GM19035 (cell line): ENCODE data around the gene CD8B.

Experiments used
- ATAC-seq: cut with Tn5 transposase; IDR thresholded peaks from one replicate; pipeline ENCODE4 v1.9.1; 2021; ENCODE audit not compliant: unreplicated experiment

Gene CD8B

DNA sequence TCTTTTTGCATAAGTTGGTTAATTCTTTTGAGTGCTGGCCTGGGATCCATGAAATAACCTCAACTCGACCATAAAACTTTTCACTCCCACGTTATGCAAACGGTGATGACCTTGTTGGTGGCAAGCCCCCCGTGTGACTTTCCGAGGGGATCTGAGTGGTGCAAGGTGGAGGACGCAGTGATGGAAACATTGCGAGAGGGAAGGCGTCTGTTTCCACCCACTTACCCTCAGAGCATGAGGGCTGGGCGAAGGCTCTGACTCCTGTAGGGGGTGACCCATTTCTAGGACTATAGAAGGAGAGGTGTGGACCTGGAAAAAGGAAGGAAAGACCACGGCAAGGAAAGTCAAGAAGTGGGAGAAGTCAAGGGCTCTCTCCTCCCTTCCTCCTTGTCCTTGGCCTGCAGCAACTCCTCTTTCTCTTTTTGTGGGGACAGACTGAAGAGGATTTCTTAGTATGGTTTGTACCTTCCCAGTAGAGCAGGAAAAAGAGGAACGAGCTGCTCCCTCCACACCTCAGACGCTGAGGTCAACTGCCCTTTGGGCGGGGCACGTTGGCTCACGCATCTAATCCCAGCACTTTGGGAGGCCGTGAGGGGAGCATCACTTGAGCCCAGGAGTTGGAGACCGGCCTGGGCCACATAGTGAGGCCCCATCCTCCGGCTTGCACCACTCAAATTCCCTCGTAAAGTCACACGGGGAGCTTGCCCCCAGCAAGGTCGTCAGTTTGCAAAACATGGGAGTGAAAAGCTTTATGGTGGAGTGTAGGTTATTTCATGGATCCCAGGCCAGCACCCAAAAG, 55.4 kb downstream of the CD8B start:
- ATAC-seq: no peak

DNA sequence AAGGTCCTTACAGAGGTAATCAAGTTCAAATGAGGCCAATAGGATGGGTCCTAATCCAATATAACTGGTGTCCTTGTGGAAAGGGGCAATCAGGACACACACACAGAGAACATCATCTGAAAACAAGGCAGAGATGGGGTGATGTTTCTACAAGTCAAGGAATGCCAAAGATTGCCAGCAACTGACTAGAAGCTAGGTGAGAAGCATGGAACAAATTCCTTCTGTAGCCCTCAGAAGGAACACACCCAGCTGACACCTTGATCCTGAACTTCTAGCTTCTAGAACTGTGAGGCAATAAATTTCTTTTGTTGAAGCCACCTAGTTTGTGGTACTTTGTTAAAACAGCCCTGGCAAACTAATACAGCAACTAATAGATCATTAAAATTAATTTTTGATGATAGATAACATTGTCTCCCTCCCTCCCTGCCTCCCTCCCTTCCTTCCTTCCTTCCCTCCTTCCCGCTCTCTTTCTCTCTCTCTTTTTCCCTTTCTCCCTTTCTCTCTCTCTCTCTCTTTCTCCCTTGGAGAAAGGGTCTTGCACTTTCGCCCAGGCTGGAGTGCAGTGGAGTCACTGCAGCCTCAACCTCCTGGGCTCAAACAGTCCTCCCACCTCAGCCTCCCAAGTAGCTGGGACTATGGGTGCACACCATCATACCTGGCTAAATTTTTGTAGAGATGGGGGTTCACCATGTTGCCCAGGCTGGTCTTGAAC, 60.7 kb downstream of the CD8B start:
- no peak for ATAC-seq

DNA sequence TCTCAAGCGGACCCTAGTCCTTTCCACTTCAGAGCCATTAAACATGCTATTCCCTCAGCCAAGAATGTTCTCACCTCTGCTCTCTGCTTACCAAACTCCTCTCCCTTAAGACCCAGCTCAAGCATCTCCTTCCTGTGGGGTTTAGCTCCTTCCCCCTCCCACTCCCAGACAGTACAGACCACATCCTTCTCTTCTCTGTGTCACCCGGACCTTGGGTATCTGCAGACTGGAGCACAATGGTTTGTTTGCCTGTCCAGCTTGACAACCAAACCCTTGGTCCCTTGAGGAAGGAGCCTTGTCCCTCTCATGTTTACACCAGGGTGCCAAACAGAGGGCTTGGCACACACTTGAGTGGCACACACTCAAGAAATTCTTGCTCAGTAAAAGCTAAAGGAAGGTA, 66.8 kb downstream of the CD8B start:
- no peak for ATAC-seq

DNA sequence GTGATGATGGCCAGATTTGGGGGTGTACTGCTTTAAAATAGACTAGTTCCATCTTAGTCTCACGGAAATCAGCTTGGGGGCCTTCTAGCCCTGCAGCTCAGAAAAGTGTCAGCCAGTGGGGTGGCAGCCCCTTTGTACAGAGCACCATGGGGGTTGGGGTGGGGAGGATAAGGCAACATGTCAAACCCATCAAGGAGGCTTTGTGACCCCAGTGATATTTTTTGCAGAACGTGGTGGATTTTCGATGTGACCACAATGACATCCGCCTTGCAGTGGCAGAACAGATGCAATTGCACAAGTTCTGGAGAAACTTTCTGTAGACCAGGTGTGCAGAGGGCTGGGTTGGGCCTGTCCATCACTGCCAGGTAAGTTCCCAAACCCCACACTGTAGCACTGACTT, 67.9 kb downstream of the CD8B start:
- no peak for ATAC-seq

DNA sequence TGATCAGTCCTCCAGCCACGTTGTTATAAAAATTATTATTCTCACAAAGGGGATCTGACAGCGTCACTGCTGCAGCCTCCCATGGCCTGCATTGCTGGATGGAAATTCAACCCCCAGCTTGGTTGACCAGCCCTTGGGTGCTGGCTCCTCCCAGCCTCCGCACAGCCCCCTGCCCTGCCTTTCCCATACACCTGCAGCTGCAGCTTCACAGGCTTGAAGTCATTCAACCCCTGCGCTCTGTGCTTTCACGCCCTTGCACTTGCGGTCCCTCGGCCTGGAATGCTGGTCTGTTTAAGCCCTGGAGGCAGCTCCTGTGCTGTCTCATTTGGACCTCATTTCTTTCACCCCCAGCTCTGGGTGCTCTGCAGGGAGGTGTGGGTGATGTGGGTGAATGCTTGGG, 70.1 kb downstream of the CD8B start:
- no peak for ATAC-seq

DNA sequence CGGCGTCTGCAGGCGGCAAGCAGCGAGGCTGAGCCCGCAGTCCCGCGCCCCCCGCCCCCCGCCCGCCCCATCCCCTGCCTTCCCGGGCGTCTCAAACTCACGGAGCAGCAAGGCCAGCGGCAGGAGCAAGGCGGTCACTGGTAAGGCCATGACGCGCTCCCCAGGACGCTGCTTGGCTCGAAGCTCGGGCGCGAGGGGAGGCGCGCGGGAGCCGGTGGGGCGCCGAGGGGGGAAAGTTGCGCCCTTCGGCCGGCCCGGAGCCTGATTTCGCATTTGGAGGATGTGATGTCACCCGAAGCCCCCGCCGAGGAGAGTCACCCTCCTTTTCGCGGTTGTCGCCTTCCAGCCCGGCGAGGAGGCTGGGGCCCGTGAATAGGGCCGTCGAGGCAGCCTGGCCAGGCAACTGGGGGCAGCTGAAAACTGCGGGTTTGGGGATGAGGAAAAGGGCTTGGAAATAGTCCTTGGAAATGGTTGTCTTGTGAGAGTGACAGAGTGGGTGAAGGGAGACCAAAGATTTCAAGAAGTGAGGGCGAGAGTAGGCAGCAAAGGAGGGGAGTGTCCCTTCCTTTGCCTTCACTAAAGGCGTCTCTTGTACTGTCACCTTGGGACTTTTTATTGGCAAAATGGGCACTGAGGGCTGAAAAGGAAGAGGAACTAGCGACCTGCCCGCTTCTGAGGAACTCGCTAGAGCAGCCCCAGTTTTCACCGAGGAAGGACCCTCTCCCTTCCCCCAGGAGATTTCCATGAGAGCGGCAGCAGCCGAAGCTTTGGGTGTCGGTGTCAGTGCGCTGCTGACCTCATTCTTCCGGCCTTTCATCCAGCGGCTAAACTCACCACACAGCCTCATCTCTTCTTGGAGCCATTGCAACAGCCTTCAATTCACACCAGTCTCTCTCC, 70.8 kb downstream of the CD8B start, which contains the start of gene CD8A:
CD8A (minus strand) TSS at position 238 of the 897 bp plus-strand sequence; CDS start at position 150, 88 bp downstream.
- no peak for ATAC-seq

DNA sequence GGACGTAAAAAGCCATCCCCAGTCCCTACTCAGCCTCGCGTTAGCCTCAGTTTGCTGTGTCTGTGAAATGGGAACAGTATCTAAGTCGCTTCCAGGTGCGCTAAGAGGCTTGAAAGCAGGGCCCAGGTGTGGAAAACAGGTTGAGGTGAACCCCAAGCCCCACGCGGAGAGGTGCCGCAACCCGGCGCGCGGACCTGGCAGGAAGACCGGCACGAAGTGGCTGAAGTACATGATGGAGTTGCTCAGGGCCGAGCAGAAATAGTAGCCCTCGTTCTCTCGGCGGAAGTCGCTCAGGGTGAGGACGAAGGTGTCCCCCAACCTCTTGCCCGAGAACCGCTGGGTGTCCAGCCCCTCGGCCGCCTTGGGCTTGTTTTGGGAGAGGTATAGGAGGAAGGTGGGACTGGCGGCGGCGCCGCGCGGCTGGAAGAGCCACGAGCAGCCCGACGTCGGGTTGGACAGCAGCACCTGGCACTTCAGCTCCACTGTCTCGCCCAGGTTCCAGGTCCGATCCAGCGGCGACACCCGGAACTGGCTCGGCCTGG, 71.5 kb downstream of the CD8B start:
- ATAC-seq: no peak

GRCh38 chr2:86789687-86790133, 72.0 kb downstream of the CD8B start:
- no peak for ATAC-seq

- no peak for ATAC-seq
Measured at GRCh38 chr2:86788881-86789686, 72.6 kb downstream of the CD8B start.

DNA sequence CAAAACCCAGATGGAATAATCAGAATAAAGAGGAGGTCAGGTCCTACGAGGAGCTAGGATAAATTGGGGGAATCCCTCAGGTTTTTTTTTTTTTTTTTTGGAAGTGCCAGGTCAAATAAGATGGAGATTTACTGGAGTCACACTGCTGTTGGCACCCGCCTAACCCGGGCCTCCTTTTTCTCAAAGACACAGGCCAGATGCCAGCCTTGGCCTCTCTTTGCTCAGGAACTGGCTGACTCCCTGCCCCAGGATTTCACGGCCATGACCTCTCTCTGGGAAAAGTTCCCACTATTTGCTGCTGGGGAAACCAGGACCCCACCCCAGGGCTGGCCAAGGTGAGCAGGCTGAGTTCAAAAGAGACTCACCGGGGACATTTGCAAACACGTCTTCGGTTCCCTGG, 73.5 kb downstream of the CD8B start:
- ATAC-seq: no peak

DNA sequence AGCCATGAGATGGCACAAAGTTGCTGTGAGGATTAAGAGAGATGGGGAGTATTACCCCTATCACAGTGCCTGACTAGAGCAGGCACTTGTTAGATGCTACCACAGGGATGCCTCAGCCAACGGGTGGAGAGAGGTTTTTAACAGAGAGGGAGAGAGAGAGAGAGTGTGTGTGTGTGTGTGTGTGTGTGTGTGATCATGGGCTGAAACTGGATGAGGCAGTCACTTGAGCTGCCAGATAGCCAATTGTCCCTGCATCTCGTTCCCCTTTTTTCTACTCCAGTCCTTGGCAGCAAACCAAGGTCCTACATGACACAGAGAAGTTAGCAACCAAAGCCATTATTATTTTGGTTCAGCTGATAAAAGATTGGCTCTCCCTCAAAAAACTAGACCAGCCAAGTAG, 74.0 kb downstream of the CD8B start:
- no peak for ATAC-seq

- no peak for ATAC-seq
Measured at GRCh38 chr2:86786001-86786536, 75.6 kb downstream of the CD8B start.

GRCh38 chr2:86785456-86785855, 76.2 kb downstream of the CD8B start:
- no peak for ATAC-seq

- peak; percentile 91 for ATAC-seq
Measured at GRCh38 chr2:86783615-86784339, 77.9 kb downstream of the CD8B start.

- no peak for ATAC-seq
Measured at GRCh38 chr2:86782748-86783147, 78.9 kb downstream of the CD8B start.

DNA sequence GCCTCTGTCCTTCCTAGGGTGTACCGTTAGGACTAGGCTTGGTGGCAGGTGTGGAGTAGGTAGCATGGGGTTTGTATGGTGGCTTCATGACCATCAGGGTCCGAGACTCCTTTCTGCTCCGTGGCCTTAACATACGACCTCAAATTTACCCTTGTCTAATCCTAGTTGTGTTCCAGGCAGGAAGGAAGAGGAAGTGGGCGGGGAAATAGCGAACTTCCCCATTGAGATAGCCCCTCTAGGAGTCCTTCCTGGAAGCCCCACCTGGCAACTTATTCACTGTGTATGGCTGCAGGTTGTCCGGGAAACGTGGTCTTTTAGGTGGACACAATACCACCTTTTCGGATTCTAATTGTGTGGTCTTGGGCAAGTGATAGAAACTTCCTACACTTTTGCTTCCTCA, 80.3 kb downstream of the CD8B start:
- no peak for ATAC-seq

DNA sequence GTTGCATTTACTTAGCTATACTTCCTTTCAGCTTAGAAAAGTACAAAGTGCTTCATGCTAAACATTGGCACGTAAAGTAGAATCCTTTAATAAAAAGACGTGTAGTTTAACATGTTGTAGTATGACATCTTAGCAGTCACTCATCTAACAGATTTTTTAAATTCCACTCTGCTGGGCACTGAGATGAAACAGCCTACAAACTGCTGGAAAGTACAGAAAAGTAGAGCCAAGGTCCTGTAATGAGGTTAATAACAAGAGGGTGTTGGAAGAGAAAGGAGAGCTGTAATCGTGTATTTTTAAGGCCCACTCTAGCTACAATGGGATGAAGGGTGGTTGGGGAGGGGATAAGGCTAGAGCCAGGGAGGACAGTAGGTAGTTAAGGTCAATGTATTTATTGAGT, 81.7 kb downstream of the CD8B start:
- ATAC-seq: no peak

DNA sequence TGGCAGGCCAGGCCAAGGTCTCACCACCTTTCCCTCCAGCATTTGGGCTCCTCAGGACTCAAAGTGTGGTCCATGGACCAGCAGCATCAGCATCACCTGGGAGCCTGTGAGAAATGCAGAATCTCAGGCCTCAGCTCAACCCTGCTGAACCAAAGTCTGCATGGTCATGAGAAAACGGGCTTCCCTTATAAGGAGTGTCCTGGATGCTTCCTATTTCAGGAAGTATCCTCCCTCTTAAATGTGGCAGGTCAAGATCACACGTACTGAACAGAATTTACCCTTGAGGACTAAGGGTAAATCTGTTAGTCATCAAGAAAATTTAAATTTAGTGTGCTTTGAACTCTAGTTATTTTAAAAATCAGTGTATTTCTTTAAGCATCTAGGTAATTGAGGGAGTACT, 82.7 kb downstream of the CD8B start:
- no peak for ATAC-seq

DNA sequence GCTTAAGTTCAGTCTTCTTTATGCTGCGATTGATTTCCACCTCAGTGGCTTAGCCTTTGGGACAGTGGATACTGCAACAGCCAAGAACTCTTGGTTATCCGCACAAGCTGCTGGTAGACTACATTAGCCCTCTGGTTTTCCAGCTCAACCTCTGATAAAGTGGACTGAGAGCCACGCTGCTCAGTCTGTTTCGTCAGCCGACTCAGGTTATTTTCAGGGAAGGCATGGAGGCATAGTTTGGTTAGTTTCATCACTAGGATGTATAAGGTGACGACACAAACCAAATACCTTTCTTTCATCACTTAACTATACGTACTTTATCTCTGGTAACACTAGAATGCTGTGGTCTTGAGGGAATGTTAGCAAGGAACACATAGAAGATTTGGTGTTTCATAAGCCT, 85.2 kb downstream of the CD8B start:
- no peak for ATAC-seq
